Measurements from ENCODE around the gene CMYA5.

CMYA5 gene

GRCh38 chr5:79745255-79745654 lies 55.6 kb downstream of the CMYA5 start:
- H3K9me3 ChIP-seq (ENCODE audit: severe bottlenecking) = no peaks in the 10 kb centered on the region
- TF ChIP-seq, protein P1, sequence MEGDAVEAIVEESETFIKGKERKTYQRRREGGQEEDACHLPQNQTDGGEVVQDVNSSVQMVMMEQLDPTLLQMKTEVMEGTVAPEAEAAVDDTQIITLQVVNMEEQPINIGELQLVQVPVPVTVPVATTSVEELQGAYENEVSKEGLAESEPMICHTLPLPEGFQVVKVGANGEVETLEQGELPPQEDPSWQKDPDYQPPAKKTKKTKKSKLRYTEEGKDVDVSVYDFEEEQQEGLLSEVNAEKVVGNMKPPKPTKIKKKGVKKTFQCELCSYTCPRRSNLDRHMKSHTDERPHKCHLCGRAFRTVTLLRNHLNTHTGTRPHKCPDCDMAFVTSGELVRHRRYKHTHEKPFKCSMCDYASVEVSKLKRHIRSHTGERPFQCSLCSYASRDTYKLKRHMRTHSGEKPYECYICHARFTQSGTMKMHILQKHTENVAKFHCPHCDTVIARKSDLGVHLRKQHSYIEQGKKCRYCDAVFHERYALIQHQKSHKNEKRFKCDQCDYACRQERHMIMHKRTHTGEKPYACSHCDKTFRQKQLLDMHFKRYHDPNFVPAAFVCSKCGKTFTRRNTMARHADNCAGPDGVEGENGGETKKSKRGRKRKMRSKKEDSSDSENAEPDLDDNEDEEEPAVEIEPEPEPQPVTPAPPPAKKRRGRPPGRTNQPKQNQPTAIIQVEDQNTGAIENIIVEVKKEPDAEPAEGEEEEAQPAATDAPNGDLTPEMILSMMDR (IDR thresholded peaks at IDR 0.05; ENCODE audit: low read depth, low read length) = no peak
- H3K27me3 ChIP-seq (ENCODE audit: insufficient read depth, low read depth, severe bottlenecking) = no peaks in the 10 kb centered on the region
- no peak overlapping the region for H3K27ac ChIP-seq
- H3K4me3 ChIP-seq (ENCODE audit: low read depth, low read length) = no peak overlapping the region
- DNase-seq = no peak
- H3K36me3 ChIP-seq = no peaks in the 10 kb centered on the region

DNA sequence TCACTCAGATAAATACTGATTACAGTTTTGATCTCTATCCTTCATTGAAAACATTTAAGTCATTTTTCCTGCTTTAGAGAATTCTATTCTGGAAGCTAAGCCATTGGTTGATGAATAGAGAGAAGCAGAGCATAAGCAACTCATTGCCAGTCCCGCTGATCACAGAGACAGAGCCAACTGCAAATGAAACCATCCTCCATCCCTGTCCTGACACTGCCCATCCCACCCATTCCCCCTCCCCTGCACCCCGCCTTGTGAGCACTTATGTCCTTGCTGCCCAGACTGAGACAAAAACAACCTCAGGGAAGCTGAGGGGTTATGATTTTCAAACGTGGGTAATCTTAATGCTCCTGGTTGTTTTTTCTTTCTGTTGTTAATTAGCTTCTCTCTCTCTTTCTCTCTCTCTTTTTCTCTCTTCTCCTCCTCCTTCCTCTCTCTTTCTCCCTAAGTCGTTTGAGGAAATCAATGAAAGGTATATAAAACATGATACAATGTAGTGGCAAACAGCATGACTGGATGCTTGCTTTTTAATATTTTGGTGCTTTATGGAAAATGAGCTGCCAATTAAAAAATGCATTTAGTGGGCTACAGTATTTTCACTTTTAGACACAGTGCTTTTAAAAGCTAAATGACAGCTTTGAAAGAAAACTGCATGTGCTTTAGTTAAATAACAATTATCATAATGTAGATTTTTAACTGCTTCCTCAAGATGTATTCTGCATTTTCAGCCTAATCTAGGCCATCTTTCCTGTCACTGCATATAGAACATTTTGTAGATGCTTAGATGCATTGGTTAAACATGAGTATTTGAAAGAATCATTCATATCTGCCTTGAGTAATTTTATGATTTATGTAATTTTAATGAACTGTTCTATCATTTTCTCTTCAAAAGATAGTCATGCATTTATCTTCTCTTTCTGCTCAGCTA lies 57.3 kb downstream of the CMYA5 start:
- no peak overlapping the region for H3K27ac ChIP-seq
- no peaks in the 10 kb centered on the region for H3K36me3 ChIP-seq
- TF ChIP-seq, protein P1 (IDR thresholded peaks at IDR 0.05; ENCODE audit: low read depth, low read length) = no peak
- no peak overlapping the region for H3K4me3 ChIP-seq (ENCODE audit: low read depth, low read length)
- no peaks in the 10 kb centered on the region for H3K9me3 ChIP-seq (ENCODE audit: severe bottlenecking)
- DNase-seq = no peak
- no peaks in the 10 kb centered on the region for H3K27me3 ChIP-seq (ENCODE audit: insufficient read depth, low read depth, severe bottlenecking)

DNA sequence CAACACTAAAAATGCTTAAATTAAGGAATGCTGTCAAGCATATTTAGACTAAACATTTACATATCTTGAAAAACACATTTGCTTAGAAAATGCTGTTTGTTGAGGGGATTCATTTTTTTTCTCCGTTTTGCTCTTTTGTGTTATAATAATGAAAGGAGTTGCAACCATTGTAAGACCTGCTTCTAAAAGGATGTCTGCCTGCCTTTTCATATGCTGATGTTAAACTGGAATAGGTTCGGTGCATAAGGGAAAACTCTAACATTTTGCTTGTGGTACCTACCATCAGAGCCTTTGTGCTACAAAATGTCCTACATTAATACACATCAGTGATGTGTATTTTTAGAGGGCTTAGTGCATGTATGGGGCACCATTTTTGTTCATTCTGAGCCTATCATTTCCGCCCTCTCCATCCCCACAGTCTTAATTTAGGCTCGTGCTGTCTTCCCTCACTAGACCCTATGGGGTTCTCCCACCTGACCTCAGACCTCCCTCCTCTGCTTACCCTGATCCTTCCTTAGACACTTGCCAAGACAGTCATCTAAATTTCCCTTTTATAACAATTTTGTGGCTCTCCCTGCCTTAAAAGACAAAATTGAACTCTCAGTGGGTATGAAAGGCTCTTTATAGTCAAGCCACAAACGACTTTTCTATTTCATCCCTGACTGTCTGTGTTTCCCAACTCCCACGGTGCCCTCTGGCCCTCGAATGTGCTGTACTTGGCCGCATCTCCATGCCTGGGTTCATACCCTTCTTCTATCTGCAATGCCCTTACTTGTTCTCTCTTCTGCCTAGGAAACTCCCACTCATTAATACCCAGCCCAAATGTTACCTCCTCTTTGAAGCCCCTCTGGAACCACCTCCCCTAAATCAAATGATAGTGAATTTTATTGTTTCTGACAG lies 61.2 kb downstream of the CMYA5 start:
- DNase-seq = no peak
- H3K27me3 ChIP-seq (ENCODE audit: insufficient read depth, low read depth, severe bottlenecking) = no peaks in the 10 kb centered on the region
- TF ChIP-seq, protein P1 (IDR thresholded peaks at IDR 0.05; ENCODE audit: low read depth, low read length) = no peak

DNA sequence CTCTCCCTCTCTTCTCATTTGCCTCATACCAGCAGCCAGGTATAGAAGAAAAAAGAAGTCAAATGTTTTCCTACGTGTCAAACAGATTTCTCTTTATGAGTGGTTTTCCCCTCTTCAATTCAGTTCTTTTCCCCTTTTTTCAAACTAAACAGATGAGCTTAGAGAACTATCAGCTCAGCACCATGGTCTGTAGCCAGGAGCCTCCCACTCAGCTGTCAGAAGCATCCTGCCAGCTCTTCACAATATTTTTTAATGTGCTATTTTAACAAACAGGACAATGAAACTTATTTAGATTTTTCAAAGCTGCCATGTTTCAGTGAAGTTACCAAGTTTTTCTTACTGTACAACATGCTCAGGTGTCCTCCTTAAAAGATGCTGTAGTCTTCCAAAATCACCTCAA lies 63.5 kb downstream of the CMYA5 start:
- Histone ChIP-seq H3K27ac (no peak overlapping the region), H3K4me3 (ENCODE audit: low read depth, low read length) (no peak overlapping the region), H3K36me3 (no peaks in the 10 kb centered on the region), H3K27me3 (ENCODE audit: insufficient read depth, low read depth, severe bottlenecking) (no peaks in the 10 kb centered on the region), H3K9me3 (ENCODE audit: severe bottlenecking) (no peaks in the 10 kb centered on the region)
- DNase-seq = no peak
- TF ChIP-seq, protein P1 (IDR thresholded peaks at IDR 0.05; ENCODE audit: low read depth, low read length) = no peak

More for the DNA sequence above, 61.2 kb downstream of the CMYA5 start:
- H3K4me3 ChIP-seq (ENCODE audit: low read depth, low read length) = no peak overlapping the region
- no peak overlapping the region for H3K27ac ChIP-seq
- no peaks in the 10 kb centered on the region for H3K36me3 ChIP-seq
- H3K9me3 ChIP-seq (ENCODE audit: severe bottlenecking) = no peaks in the 10 kb centered on the region

GRCh38 chr5:79753877-79754645 lies 64.4 kb downstream of the CMYA5 start:
- no peak overlapping the region for H3K4me3 ChIP-seq (ENCODE audit: low read depth, low read length)
- no peak overlapping the region for H3K27ac ChIP-seq
- H3K27me3 ChIP-seq (ENCODE audit: insufficient read depth, low read depth, severe bottlenecking) = no peaks in the 10 kb centered on the region
- no peaks in the 10 kb centered on the region for H3K36me3 ChIP-seq
- DNase-seq = no peak
- H3K9me3 ChIP-seq (ENCODE audit: severe bottlenecking) = no peaks in the 10 kb centered on the region
- TF ChIP-seq, protein P1 (IDR thresholded peaks at IDR 0.05; ENCODE audit: low read depth, low read length) = no peak
